H1 (cell line): Measurements from ENCODE around the gene GDF9. TPM values are rescaled to one million over a fixed set of nuclear protein-coding genes. Genes with fewer than 3 reads are reported as not detected.

ENCODE experiments used
- CTCF ChIA-PET: fragments of 300-600 bp; sonication (Branson Sonifier 250); formaldehyde crosslinking; loops from one replicate; lab custom pipeline; 2021; ENCODE audit not compliant: partially characterized antibody; lab: Charles Lee
- POLR2A ChIA-PET: fragments of 300-600 bp; sonication (Branson Sonifier 250); formaldehyde crosslinking; loops from one replicate; lab custom pipeline; 2021; ENCODE audit warnings: inconsistent platforms; ENCODE audit not compliant: partially characterized antibody; lab: Charles Lee
- DNase-seq, 2 experiments: peaks; one replicate each; pipeline versions ENCODE4 v3.0.0 to v3.0.0-alpha.2; 2010 to 2022; ENCODE audit warnings: low spot score in 2 of 2, low read depth in 1 of 2, mixed read lengths in 1 of 2
- FAIRE-seq: peaks from 2 replicates; lab custom pipeline; 2011; peaks lifted over from hg19 to GRCh38; lab: Jason Lieb, UNC
- H2AFZ ChIP-seq: 2 replicates; pipeline ENCODE4 v1.8.1; 2012; ENCODE audit warnings: low read length, inconsistent platforms
- H2AK5ac ChIP-seq: 2 replicates; pipeline ENCODE4 v1.6.1; 2013; ENCODE audit warnings: low read depth, low read length
- H2BK120ac ChIP-seq: replicated peaks from 2 replicates; pipeline ENCODE3; 2013; ENCODE audit warnings: low read depth, low read length, inconsistent platforms
- H2BK12ac ChIP-seq: 2 replicates; pipeline ENCODE4 v1.6.1; 2013; ENCODE audit warnings: low read depth, low read length
- H2BK15ac ChIP-seq: 2 replicates; pipeline ENCODE4 v1.6.1; 2013; ENCODE audit warnings: low read length
- H2BK20ac ChIP-seq: 2 replicates; pipeline ENCODE4 v1.6.1; 2013; ENCODE audit warnings: low read length
- H2BK5ac ChIP-seq: 2 replicates; pipeline ENCODE4 v1.6.1; 2013; ENCODE audit warnings: low read depth, low read length
- H3K14ac ChIP-seq: 2 replicates; pipeline ENCODE4 v1.6.1; 2013; ENCODE audit warnings: inconsistent platforms; ENCODE audit not compliant: insufficient read length
- H3K18ac ChIP-seq: 2 replicates; pipeline ENCODE4 v1.6.1; 2013; ENCODE audit warnings: low read length; ENCODE audit errors: extremely low read depth
- H3K23ac ChIP-seq: 2 replicates; pipeline ENCODE4 v1.6.1; 2013; ENCODE audit warnings: inconsistent platforms; ENCODE audit not compliant: insufficient read length
- H3K23me2 ChIP-seq: 2 replicates; pipeline ENCODE4 v1.6.1; 2013; ENCODE audit warnings: low read depth, low read length
- H3K27ac ChIP-seq: 2 replicates; pipeline ENCODE4 v1.6.1; 2011; ENCODE audit warnings: low read depth, low read length, inconsistent platforms
- H3K27me3 ChIP-seq, 4 experiments: replicated peaks in 1 of 4; 1 replicate in 1 of 4; 2 replicates in 3 of 4; pipeline versions ENCODE4 v1.6.1 to v1.8.1; 2011 to 2013; ENCODE audit warnings: low read length in 3 of 4, mild to moderate bottlenecking in 3 of 4, inconsistent platforms in 2 of 4, mixed read lengths in 2 of 4, moderate library complexity in 1 of 4; ENCODE audit not compliant: control insufficient read depth in 3 of 4, insufficient read depth in 3 of 4; ENCODE audit errors: extremely low read depth in 1 of 4
- H3K36me3 ChIP-seq, 4 experiments: 2 replicates each; pipeline versions ENCODE4 v1.6.1 to v1.8.1; 2011 to 2013; ENCODE audit warnings: mild to moderate bottlenecking in 4 of 4, low read length in 3 of 4, moderate library complexity in 2 of 4, control low read depth in 1 of 4, inconsistent platforms in 1 of 4; ENCODE audit not compliant: insufficient read depth in 4 of 4, control insufficient read depth in 2 of 4
- H3K4ac ChIP-seq: replicated peaks from 2 replicates; pipeline ENCODE3; 2013; ENCODE audit warnings: low read length, low read depth, mixed read lengths, inconsistent platforms; ENCODE audit not compliant: insufficient read length
- H3K4me1 ChIP-seq, 4 experiments: replicated peaks in 1 of 4; 1 replicate in 1 of 4; 2 replicates in 3 of 4; pipeline versions ENCODE4 v1.6.1 to v1.8.1; 2011 to 2013; ENCODE audit warnings: low read length in 3 of 4, inconsistent platforms in 2 of 4, mixed read lengths in 1 of 4; ENCODE audit not compliant: insufficient read depth in 4 of 4, control insufficient read depth in 3 of 4
- H3K4me2 ChIP-seq, 2 experiments: 2 replicates each; pipeline versions ENCODE4 v1.6.1 to v1.8.1; 2011 to 2013; ENCODE audit warnings: low read depth in 2 of 2, low read length in 2 of 2, control low read depth in 1 of 2, inconsistent platforms in 1 of 2, mild to moderate bottlenecking in 1 of 2; ENCODE audit not compliant: insufficient read depth in 1 of 2
- H3K4me3 ChIP-seq, 4 experiments: fragments of 200-600, 300-600 bp in 1 of 4; sonication (generic), shearing (Covaris generic), sonication (Bioruptor Twin) in 1 of 4; 2 replicates each; pipeline versions ENCODE4 v1.5.1 to v1.8.1; 2011 to 2016; ENCODE audit warnings: low read length in 4 of 4, low read depth in 3 of 4, control low read depth in 2 of 4, inconsistent platforms in 2 of 4, mild to moderate bottlenecking in 2 of 4, mixed read lengths in 1 of 4, moderate library complexity in 1 of 4; ENCODE audit not compliant: insufficient read depth in 2 of 4; ENCODE audit errors: extremely low read depth in 1 of 4
- H3K56ac ChIP-seq: replicated peaks from 2 replicates; pipeline ENCODE3; 2013; ENCODE audit warnings: low read depth, mild to moderate bottlenecking, mixed read lengths, low read length, inconsistent platforms; ENCODE audit not compliant: insufficient read length
- H3K79me1 ChIP-seq: 2 replicates; pipeline ENCODE4 v1.6.1; 2013; ENCODE audit warnings: low read depth, low read length, control low read depth
- H3K79me2 ChIP-seq, 2 experiments: 2 replicates each; pipeline versions ENCODE4 v1.6.1 to v1.8.1; 2012 to 2013; ENCODE audit warnings: low read length in 2 of 2, mild to moderate bottlenecking in 2 of 2, inconsistent platforms in 1 of 2; ENCODE audit not compliant: insufficient read depth in 2 of 2, control insufficient read depth in 1 of 2
- H3K9ac ChIP-seq, 4 experiments: replicated peaks in 1 of 4; 1 replicate in 1 of 4; 2 replicates in 3 of 4; pipeline versions ENCODE4 v1.6.1 to v1.8.1; 2011 to 2013; ENCODE audit warnings: low read depth in 3 of 4, low read length in 3 of 4, control low read depth in 2 of 4, mild to moderate bottlenecking in 2 of 4, moderate library complexity in 2 of 4, inconsistent platforms in 1 of 4; ENCODE audit errors: extremely low read depth in 1 of 4
- H3K9me3 ChIP-seq, 2 experiments: 2 replicates each; pipeline versions ENCODE4 v1.6.1 to v1.8.1; 2012 to 2013; ENCODE audit warnings: mild to moderate bottlenecking in 2 of 2, moderate library complexity in 2 of 2, control low read depth in 1 of 2, inconsistent platforms in 1 of 2, low read depth in 1 of 2, low read length in 1 of 2, mixed read lengths in 1 of 2; ENCODE audit not compliant: insufficient read depth in 2 of 2
- H4K20me1 ChIP-seq, 2 experiments: replicated peaks in 1 of 2; 2 replicates each; pipeline versions ENCODE3 to v1.8.1; 2011 to 2013; ENCODE audit warnings: inconsistent platforms in 2 of 2, low read length in 2 of 2, mild to moderate bottlenecking in 1 of 2; ENCODE audit not compliant: insufficient read depth in 2 of 2, control insufficient read depth in 1 of 2
- H4K5ac ChIP-seq: 2 replicates; pipeline ENCODE4 v1.6.1; 2013; ENCODE audit warnings: low read length, low read depth, mixed read lengths, inconsistent platforms; ENCODE audit not compliant: insufficient read length
- H4K8ac ChIP-seq: 2 replicates; pipeline ENCODE4 v1.8.0; 2013; ENCODE audit warnings: mild to moderate bottlenecking, moderate library complexity, low read length, inconsistent platforms; ENCODE audit not compliant: insufficient read depth; ENCODE audit errors: extremely low read depth
- H4K91ac ChIP-seq: replicated peaks from 2 replicates; pipeline ENCODE3; 2013; ENCODE audit warnings: low read length, mixed read lengths, inconsistent platforms; ENCODE audit not compliant: insufficient read length
- CBX8 ChIP-seq: fragments of 300-800, 300-1000 bp; sonication (generic); IDR thresholded peaks from 2 replicates; pipeline ENCODE4 v1.7.1; 2016; ENCODE audit warnings: low read depth, low read length, borderline replicate concordance
- CEBPB ChIP-seq: IDR thresholded peaks from 2 replicates; pipeline ENCODE4 v1.6.1; 2012; ENCODE audit warnings: low read depth, low read length
- TAF7 ChIP-seq: optimal IDR thresholded peaks from 2 replicates; pipeline ENCODE3; 2011; ENCODE audit warnings: low read depth, mild to moderate bottlenecking, inconsistent platforms, low read length, moderate library complexity, borderline replicate concordance
- WGBS, 2 experiments: shearing (Covaris generic) in 1 of 2; methylation state at CpG; one replicate each; pipeline versions ENCODE4 v1.1.6 to v1.1.7; 2013 to 2015; ENCODE audit warnings: low lambda C conversion rate in 2 of 2, mixed read lengths in 2 of 2, inconsistent platforms in 1 of 2, low coverage in 1 of 2, missing lambda C conversion rate in 1 of 2; ENCODE audit not compliant: insufficient replicate concordance in 2 of 2, insufficient coverage in 1 of 2, insufficient read length in 1 of 2; ENCODE audit errors: extremely low coverage in 1 of 2, missing lambda C conversion rate in 1 of 2; 5-methylcytosine and 5-hydroxymethylcytosine counted together
- polyA plus RNA-seq, 7 experiments: library from polyadenylated mRNA; depleted of rRNA in 3 of 7; stranded (reverse) in 5 of 7; unstranded in 2 of 7; fragments of >200 nt in 5 of 7; fragments of 200-250 nt in 2 of 7; gene quantifications; 1 replicate in 5 of 7; 2 replicates in 1 of 7; 4 replicates in 1 of 7; pipeline versions ENCODE4 v1.2.1 to v1.2.3, GENCODE V29; 2011 to 2013; ENCODE audit warnings: missing spikeins in 2 of 7, mixed read lengths in 2 of 7
- total RNA-seq: library from RNA; stranded (reverse); fragmentation: NEBNext Ultra II Directional; extraction: Animal tissue kit (Norgen Biotek cat#: 25700); gene quantifications from 2 replicates; pipeline ENCODE4 v1.2.1, GENCODE V29; 2021
- TF ChIP-seq, protein P1 (sequence below): IDR thresholded peaks from 2 replicates; pipeline ENCODE4 v1.6.1; 2012; ENCODE audit warnings: low read length, inconsistent platforms

GDF9 gene
- total and polyA plus RNA-seq, 2 of the 8 experiments (the other 6 are each of a cell fraction or from before 2014, with no cell fraction given) = 0.14 TPM; not detected in 1

DNA sequence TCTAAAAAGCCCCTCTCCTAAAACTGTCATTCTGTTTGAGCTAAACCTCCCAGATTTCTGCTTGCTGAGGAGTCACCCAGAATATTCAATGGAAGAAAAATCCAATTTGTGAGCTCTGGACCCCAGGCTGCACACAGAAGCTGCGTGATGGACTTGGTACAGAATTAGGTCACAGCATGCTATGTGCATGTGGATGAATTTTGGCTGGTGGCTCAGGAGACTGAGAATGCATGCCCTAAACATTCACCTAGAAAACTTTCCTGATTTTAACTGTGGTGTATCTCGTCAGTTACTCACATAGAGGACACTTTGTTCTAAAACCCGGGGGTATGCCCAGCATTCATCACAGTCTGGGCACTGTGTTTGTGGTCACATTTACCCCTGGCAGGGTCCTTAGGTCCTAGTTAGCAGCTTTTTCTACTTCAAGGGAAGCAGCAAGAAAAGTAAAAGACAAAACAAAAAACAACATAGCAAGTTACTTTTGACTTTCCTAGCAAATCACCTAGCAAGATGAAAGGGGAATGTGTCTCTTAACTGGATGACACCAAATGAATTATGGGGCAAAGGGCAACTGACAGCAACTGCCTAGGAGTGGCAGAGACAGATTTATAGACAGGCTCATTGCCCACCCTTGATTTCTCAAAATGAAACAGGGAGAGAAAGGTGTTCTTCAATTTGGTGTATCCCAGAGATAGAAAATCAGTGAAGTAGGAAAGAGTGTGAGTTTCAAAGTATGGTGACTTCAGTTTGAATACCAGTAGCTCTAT, 27.6 kb downstream of the GDF9 start:
- H3K4me3 ChIP-seq = no peak overlapping the region
- ChIA-PET CTCF (interaction anchor here (0.6 to 25.6 kb wide), 3 partner anchors 8 to 92 kb away, joined by 4 to 465 read pairs (median 10); partner anchors contain the start of genes GDF9, LEAP2, SHROOM1 and UQCRQ), POLR2A (interaction anchor here (1.7 kb wide), 1 partner anchor 14 kb away, joined by 3 read pairs; no protein-coding TSS in a partner anchor)
- FAIRE-seq (no peak), DNase-seq (no peak)
- no peak overlapping the region for H4K91ac ChIP-seq
- H2AK5ac ChIP-seq = no peak overlapping the region
- no peaks in the 10 kb centered on the region for H4K20me1 ChIP-seq
- H3K27me3 ChIP-seq = no peaks in the 10 kb centered on the region
- no peak for TF ChIP-seq CEBPB
- TF ChIP-seq, protein P1, sequence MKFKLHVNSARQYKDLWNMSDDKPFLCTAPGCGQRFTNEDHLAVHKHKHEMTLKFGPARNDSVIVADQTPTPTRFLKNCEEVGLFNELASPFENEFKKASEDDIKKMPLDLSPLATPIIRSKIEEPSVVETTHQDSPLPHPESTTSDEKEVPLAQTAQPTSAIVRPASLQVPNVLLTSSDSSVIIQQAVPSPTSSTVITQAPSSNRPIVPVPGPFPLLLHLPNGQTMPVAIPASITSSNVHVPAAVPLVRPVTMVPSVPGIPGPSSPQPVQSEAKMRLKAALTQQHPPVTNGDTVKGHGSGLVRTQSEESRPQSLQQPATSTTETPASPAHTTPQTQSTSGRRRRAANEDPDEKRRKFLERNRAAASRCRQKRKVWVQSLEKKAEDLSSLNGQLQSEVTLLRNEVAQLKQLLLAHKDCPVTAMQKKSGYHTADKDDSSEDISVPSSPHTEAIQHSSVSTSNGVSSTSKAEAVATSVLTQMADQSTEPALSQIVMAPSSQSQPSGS = no peak
- no peak for TF ChIP-seq TAF7
- no peak for TF ChIP-seq CBX8
- H3K56ac ChIP-seq = no peak overlapping the region
- no peak overlapping the region for H3K18ac ChIP-seq
- H3K27ac ChIP-seq = no peak overlapping the region
- no peak overlapping the region for H2BK15ac ChIP-seq
- H2AFZ ChIP-seq = no peak overlapping the region
- no peak overlapping the region for H3K14ac ChIP-seq
- no peak overlapping the region for H2BK12ac ChIP-seq
- no peak overlapping the region for H3K4ac ChIP-seq
- H3K79me1 ChIP-seq = no peaks in the 10 kb centered on the region
- H3K23ac ChIP-seq = no peak overlapping the region
- no peaks in the 10 kb centered on the region for H3K23me2 ChIP-seq
- H3K9me3 ChIP-seq = no peaks in the 10 kb centered on the region
- H3K36me3 ChIP-seq = no peaks in the 10 kb centered on the region
- no peak overlapping the region for H2BK5ac ChIP-seq
- H3K4me1 ChIP-seq = no peaks in the 10 kb centered on the region
- H3K79me2 ChIP-seq = no peaks in the 10 kb centered on the region
- no peak overlapping the region for H2BK120ac ChIP-seq
- no peak overlapping the region for H4K5ac ChIP-seq
- WGBS, 2 experiments = 90% methylated on average over 3 of the region's 3 CpGs; no CpG with 5 or more reads in 1 of the 2 experiments
- no peak overlapping the region for H4K8ac ChIP-seq
- no peak overlapping the region for H3K4me2 ChIP-seq
- no peak overlapping the region for H3K9ac ChIP-seq
- H2BK20ac ChIP-seq = no peak overlapping the region
